Spleen (tissue), 11 donors: ENCODE data around the gene FOXC1. TPM values are rescaled to one million over a fixed set of nuclear protein-coding genes. Genes with fewer than 3 reads are reported as not detected.

ENCODE experiments used
- DNase-seq: peaks from one replicate; pipeline ENCODE4 v3.0.0-alpha.2; 2020
- H3K27ac ChIP-seq, 8 donors: fragments of 200-600 bp; sonication (generic) in 7 of 8; 1 replicate in 4 of 8; 2 replicates in 4 of 8; pipeline versions ENCODE4 v1.5.0 to v1.8.0; 2016 to 2021; ENCODE audit warnings: inconsistent platforms in 4 of 8, mild to moderate bottlenecking in 4 of 8, moderate library complexity in 1 of 8
- H3K27me3 ChIP-seq, 7 donors: fragments of 200-600 bp; sonication (generic) in 6 of 7; replicated peaks in 1 of 7; 1 replicate in 4 of 7; 2 replicates in 3 of 7; pipeline versions ENCODE4 v1.5.0 to v1.8.0; 2016 to 2021; ENCODE audit warnings: inconsistent platforms in 3 of 7, mild to moderate bottlenecking in 1 of 7
- H3K36me3 ChIP-seq, 6 donors: fragments of 200-600 bp; sonication (generic) in 5 of 6; 1 replicate in 4 of 6; 2 replicates in 2 of 6; pipeline versions ENCODE4 v1.5.0 to v1.8.0; 2016 to 2021; ENCODE audit warnings: inconsistent platforms in 2 of 6
- H3K4me1 ChIP-seq, 6 donors: fragments of 200-600 bp; sonication (generic) in 5 of 6; 1 replicate in 3 of 6; 2 replicates in 3 of 6; pipeline versions ENCODE4 v1.5.0 to v1.8.0; 2016 to 2021; ENCODE audit warnings: inconsistent platforms in 3 of 6
- H3K4me3 ChIP-seq, 8 donors: fragments of 200-600 bp; sonication (generic) in 7 of 8; 1 replicate in 4 of 8; 2 replicates in 4 of 8; pipeline versions ENCODE4 v1.5.0 to v1.8.0; 2016 to 2021; ENCODE audit warnings: inconsistent platforms in 4 of 8, mild to moderate bottlenecking in 4 of 8, moderate library complexity in 2 of 8
- H3K9me3 ChIP-seq, 8 donors: fragments of 200-600 bp; sonication (generic) in 7 of 8; 1 replicate in 4 of 8; 2 replicates in 4 of 8; pipeline versions ENCODE4 v1.5.0 to v1.8.0; 2016 to 2021; ENCODE audit warnings: inconsistent platforms in 4 of 8
- POLR2A ChIP-seq, 3 donors: fragments of 450-650 bp; IDR thresholded peaks; one replicate each; pipeline ENCODE4 v1.5.1; 2017; ENCODE audit warnings: antibody characterized with exemption in 3 of 3, mild to moderate bottlenecking in 1 of 3
- POLR2AphosphoS5 ChIP-seq, 3 donors: sonication (generic); formaldehyde crosslinking; IDR thresholded peaks; one replicate each; pipeline ENCODE4 v1.5.1; 2017; ENCODE audit warnings: antibody characterized with exemption in 3 of 3
- WGBS, 5 donors: extraction: QIAGEN DNeasy Blood & Tissue Kit in 3 of 5; methylation state at CpG; one replicate each; pipeline versions ENCODE4 v1.1.5 to v1.1.7; 2013 to 2018; 5-methylcytosine and 5-hydroxymethylcytosine counted together
- intact Hi-C: fragments of 100-400 bp; cut with DNase I; formaldehyde crosslinking; loops from one replicate; pipeline ENCODE4 v1.15.0; 2023; ENCODE audit warnings: low total_unique reads
- polyA plus RNA-seq, 3 donors: library from polyadenylated mRNA; stranded (reverse); fragments of 200-250 nt; gene quantifications; one replicate each; pipeline ENCODE4 v1.2.1, GENCODE V29; 2013
- total RNA-seq, 7 donors: library from RNA; depleted of rRNA in 3 of 7; stranded (reverse); fragments of >200 nt in 3 of 7; fragmentation: NEBNext Ultra II Directional in 4 of 7; extraction: Animal tissue kit (Norgen Biotek cat#: 25700) in 4 of 7; gene quantifications; one replicate each; pipeline versions ENCODE4 v1.1.0 to v1.2.1, GENCODE V29; 2016 to 2021
- TF ChIP-seq, protein P1 (sequence below), 11 experiments: fragments of 200-600 bp in 7 of 11; fragments of 450-650 bp in 4 of 11; sonication (generic) in 4 of 11; IDR thresholded peaks in 8 of 11; conservative IDR thresholded peaks in 3 of 11; 1 replicate in 7 of 11; 2 replicates in 4 of 11; pipeline versions ENCODE4 v1.4.0 to v1.8.0; 2016 to 2021; ENCODE audit warnings: antibody characterized with exemption in 11 of 11, inconsistent platforms in 4 of 11, mild to moderate bottlenecking in 1 of 11
- donor health status: healthy with polysubstance abuse.
- donor health status: DM: no; HTN: no; CAD: no; lungs with moderate emphysema.
- donor health status: DM: no; HTN: no; CAD: no.
- donor health status: Bipolar disorder and iron deficiency.
- donor health status: healthy.
- donor health status: DM: no; HTN: no; CAD: no.
- donor health status: DM: yes; HTN: yes; CAD: no.

FOXC1 gene
- total and polyA plus RNA-seq, 10 donors = 0.20 to 1.1 (median 0.55) TPM

DNA sequence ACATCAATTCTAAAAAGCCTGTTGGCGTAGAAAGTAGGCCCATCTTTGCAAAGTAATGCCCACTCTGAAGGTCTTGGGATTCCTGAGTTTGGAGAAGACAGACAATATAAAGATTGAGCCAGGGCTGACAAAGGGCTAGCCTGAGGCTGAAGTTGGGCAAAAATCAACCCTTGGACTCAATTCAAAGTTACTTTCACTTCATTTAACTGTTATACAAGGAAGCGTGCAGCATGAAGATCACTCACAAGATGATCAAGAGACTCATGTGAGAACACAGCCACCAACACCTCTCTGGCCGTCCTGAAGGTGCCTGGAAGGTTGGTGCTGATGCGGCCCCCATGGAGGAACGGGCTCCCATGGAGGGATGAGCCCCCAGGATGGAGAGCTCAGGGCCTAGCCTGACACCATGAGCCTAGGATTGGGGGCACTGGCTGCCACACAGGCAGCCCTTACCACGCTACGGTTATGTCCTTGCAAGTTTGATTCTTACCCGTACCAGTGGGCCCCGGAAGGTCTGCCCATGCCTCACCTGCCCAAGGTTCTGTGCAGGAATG is 26.6 kb downstream of the FOXC1 start:
- TF ChIP-seq POLR2AphosphoS5 (IDR thresholded peaks at IDR 0.05) (no peak), POLR2A (IDR thresholded peaks at IDR 0.05) (no peak)
- TF ChIP-seq, protein P1, sequence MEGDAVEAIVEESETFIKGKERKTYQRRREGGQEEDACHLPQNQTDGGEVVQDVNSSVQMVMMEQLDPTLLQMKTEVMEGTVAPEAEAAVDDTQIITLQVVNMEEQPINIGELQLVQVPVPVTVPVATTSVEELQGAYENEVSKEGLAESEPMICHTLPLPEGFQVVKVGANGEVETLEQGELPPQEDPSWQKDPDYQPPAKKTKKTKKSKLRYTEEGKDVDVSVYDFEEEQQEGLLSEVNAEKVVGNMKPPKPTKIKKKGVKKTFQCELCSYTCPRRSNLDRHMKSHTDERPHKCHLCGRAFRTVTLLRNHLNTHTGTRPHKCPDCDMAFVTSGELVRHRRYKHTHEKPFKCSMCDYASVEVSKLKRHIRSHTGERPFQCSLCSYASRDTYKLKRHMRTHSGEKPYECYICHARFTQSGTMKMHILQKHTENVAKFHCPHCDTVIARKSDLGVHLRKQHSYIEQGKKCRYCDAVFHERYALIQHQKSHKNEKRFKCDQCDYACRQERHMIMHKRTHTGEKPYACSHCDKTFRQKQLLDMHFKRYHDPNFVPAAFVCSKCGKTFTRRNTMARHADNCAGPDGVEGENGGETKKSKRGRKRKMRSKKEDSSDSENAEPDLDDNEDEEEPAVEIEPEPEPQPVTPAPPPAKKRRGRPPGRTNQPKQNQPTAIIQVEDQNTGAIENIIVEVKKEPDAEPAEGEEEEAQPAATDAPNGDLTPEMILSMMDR (IDR thresholded peaks at IDR 0.05 in 8 of 11, conservative IDR thresholded peaks at IDR 0.05 in 3 of 11) = no peak
- Histone ChIP-seq H3K27ac (no peak overlapping the region), H3K4me3 (no peak overlapping the region), H3K27me3 (peaks cover 0 to 10% (median 0%) of the 10 kb centered on the region in 7 donors), H3K4me1 (no peaks in the 10 kb centered on the region), H3K36me3 (no peaks in the 10 kb centered on the region), H3K9me3 (no peaks in the 10 kb centered on the region)
- 91 to 97% (median 93%) methylated on average over 8 to 9 of the region's 9 CpGs for WGBS, 5 donors
- no peak for DNase-seq
- intact Hi-C loops = no loop called here

DNA sequence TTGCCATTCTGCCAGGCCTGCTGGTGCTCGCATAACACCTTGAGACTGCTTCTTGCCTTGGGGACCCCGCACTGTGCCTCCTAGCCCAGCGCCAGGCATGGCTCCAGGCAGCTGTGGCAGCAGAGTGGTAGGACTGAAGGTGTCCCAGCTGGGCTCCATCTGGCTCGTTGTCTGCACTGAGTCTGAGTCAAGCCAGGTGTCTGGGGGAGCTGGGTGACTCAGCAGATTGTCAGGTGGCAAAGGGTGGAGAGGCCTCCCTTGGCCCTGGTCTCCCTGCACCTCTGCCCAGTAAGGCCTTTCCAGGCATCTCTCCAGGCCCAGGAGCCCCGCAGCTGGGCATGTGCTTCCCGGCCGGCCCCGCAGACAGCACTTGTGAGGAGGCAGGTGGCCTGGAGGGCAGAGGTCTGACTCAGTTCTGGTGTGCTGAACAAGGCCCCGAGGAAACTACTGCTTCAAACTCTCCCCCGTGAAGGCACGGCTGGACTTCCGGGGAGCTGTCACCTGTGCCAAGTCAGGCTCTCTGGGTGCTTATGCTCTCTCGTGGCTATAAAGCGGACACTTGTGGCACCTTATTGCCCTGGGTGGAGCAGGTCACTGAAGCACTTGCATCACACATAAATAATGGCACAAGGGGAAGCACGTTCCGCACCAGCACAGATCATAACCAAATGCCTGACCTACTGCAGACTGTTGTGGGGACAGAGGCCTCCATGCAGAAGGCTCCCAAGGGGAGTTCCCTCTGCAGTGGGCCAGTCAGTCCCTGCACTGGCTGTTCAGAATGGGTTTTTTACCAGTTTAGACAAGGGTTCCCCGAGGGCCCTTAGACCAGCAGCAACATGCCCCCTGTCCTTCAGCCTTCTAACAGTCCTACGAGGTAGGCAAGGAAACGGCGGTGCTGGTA is 27.5 kb downstream of the FOXC1 start:
- DNase-seq = no peak
- H3K4me1 ChIP-seq = no peaks in the 10 kb centered on the region
- 83 to 90% (median 87%) methylated on average over 9 to 20 of the region's 20 CpGs for WGBS, 5 donors
- H3K27ac ChIP-seq = no peak overlapping the region
- H3K36me3 ChIP-seq = no peaks in the 10 kb centered on the region
- no peaks in the 10 kb centered on the region for H3K9me3 ChIP-seq
- H3K27me3 ChIP-seq = peaks cover 0 to 10% (median 0%) of the 10 kb centered on the region in 7 donors
- no peak overlapping the region for H3K4me3 ChIP-seq
- TF ChIP-seq POLR2A (IDR thresholded peaks at IDR 0.05) = no peak
- intact Hi-C loops = no loop called here

DNA sequence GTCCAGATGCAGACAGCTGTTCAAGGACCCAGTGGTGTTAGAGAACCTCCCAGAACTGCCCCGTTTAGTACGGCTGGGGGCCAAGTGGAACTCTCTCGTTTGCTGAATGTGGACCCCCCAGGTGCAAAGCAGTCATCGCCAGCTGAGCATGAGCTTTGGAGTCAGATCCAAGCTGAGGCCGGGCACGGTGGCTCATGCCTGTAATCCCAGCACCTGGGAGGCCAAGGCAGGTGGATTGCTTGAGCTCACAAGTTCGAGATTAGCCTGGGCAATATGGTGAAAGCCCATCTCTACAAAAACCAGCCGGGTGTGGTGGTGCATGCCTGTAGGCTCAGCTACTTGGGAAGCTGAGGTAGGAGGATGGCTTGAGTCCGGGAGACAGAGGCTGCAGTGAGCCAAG is 29.7 kb downstream of the FOXC1 start:
- DNase-seq = no peak
- Histone ChIP-seq H3K36me3 (no peaks in the 10 kb centered on the region), H3K4me1 (peaks cover 0 to 6% (median 0%) of the 10 kb centered on the region in 6 donors), H3K27me3 (peaks cover 0 to 10% (median 0%) of the 10 kb centered on the region in 7 donors), H3K27ac (no peak overlapping the region), H3K9me3 (no peaks in the 10 kb centered on the region), H3K4me3 (no peak overlapping the region)
- 88 to 95% (median 93%) methylated on average over 8 to 9 of the region's 9 CpGs for WGBS, 5 donors
- intact Hi-C loops = no loop called here
- TF ChIP-seq POLR2AphosphoS5 (IDR thresholded peaks at IDR 0.05) (no peak), POLR2A (IDR thresholded peaks at IDR 0.05) (no peak)
- TF ChIP-seq, protein P1 (IDR thresholded peaks at IDR 0.05 in 8 of 11, conservative IDR thresholded peaks at IDR 0.05 in 3 of 11) = no peak

DNA sequence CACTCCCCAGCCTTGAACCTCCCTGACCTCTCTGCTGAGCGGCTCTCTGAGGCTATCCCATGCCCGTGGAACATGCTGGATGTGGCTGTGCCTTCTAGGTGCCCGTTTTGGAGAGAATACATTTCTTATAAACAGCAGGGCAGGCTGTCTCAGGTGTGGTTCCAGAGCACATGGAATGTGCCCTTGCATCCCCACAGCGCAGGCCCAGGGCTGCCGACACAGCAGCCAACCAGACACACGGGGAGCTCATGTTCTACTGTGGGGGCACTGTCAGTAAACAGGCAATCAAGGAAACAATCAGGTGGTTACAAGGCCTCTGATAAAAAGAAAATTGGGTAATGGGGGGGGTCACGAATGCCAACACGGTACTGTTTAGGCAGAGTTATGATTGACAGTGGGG is 30.8 kb downstream of the FOXC1 start:
- no peak overlapping the region for H3K27ac ChIP-seq

More for the DNA sequence above, 30.8 kb downstream of the FOXC1 start:
- Histone ChIP-seq H3K4me3 (no peak overlapping the region), H3K36me3 (no peaks in the 10 kb centered on the region), H3K27me3 (peaks cover 0 to 4% (median 0%) of the 10 kb centered on the region in 7 donors), H3K9me3 (no peaks in the 10 kb centered on the region), H3K4me1 (peaks cover 0 to 6% (median 0%) of the 10 kb centered on the region in 6 donors)
- TF ChIP-seq, protein P1 (IDR thresholded peaks at IDR 0.05 in 8 of 11, conservative IDR thresholded peaks at IDR 0.05 in 3 of 11) = no peak
- TF ChIP-seq POLR2AphosphoS5 (IDR thresholded peaks at IDR 0.05) (no peak), POLR2A (IDR thresholded peaks at IDR 0.05) (no peak)
- intact Hi-C loops = no loop called here
- DNase-seq = no peak
- 89 to 96% (median 92%) methylated on average over 7 to 8 of the region's 8 CpGs for WGBS, 5 donors
